GM12891 (cell line): Measurements from ENCODE around the gene ENTPD5.
"Not testable (repeated sequence)": the region's sequence is repeated elsewhere in the genome, so short reads cannot be mapped to it uniquely, and the experiment has no call there.

Experiments
- DNase-seq: peaks from one replicate; pipeline ENCODE4 v3.0.0; 2011; ENCODE audit warnings: low spot score; ENCODE audit not compliant: insufficient read length
- FAIRE-seq: peaks from 2 replicates; lab custom pipeline; 2011; peaks lifted over from hg19 to GRCh38; lab: Jason Lieb, UNC
- PAX5 ChIP-seq: IDR thresholded peaks from 2 replicates; pipeline ENCODE4 v1.6.1; 2011; ENCODE audit warnings: low read length, moderate library complexity, mild to moderate bottlenecking; ENCODE audit not compliant: insufficient read depth, severe bottlenecking
- POLR2A ChIP-seq: IDR thresholded peaks from 2 replicates; pipeline ENCODE4 v1.6.1; 2011; ENCODE audit warnings: low read depth, low read length, control low read depth
- POLR2AphosphoS5 ChIP-seq: IDR thresholded peaks from 2 replicates; pipeline ENCODE4 v1.6.1; 2011; ENCODE audit warnings: low read depth, low read length, control low read depth
- POU2F2 ChIP-seq: IDR thresholded peaks from 2 replicates; pipeline ENCODE4 v1.6.1; 2011; ENCODE audit warnings: low read depth, mild to moderate bottlenecking, control low read depth, low read length, moderate library complexity
- SPI1 ChIP-seq: IDR thresholded peaks from 2 replicates; pipeline ENCODE4 v1.6.1; 2011; ENCODE audit warnings: low read depth, low read length, control low read depth
- TAF1 ChIP-seq: IDR thresholded peaks from 2 replicates; pipeline ENCODE4 v1.6.1; 2011; ENCODE audit warnings: low read depth, low read length, control low read depth

ENTPD5 gene

GRCh38 chr14:73949752-73950734 lies 69.0 kb downstream of the ENTPD5 start, which contains the start of the genes COQ6 and FAM161B:
Gene COQ6 (plus strand): TSS chr14:73950302. CDS start chr14:73950333, 31 bp downstream.
Gene FAM161B (minus strand): TSS chr14:73950094. CDS start chr14:73950026, 68 bp downstream.
- TF ChIP-seq POU2F2, result peak; percentile 27; the same call in 1 of the 2 replicates
- TF ChIP-seq POLR2AphosphoS5, result peak; percentile 93
- TF ChIP-seq PAX5, result no peak
- peak; percentile 95 for TF ChIP-seq POLR2A
- TF ChIP-seq SPI1, result no peak
- TF ChIP-seq TAF1, result peak; percentile 68; the same call in 1 of the 2 replicates
- DNase-seq (peak; percentile 84), FAIRE-seq (peak; percentile 98)

- FAIRE-seq, result no peak
Observed at GRCh38 chr14:73945159-73945670, 73.9 kb downstream of the ENTPD5 start.

GRCh38 chr14:73944432-73945158 lies 74.5 kb downstream of the ENTPD5 start:
- TF ChIP-seq TAF1 (no peak), POU2F2 (no peak), PAX5 (no peak), POLR2AphosphoS5 (no peak), POLR2A (no peak), SPI1 (no peak)
- DNase-seq, result no peak

More at GRCh38 chr14:73945159-73945670, 73.9 kb downstream of the ENTPD5 start:
- no peak for TF ChIP-seq POU2F2
- no peak for TF ChIP-seq POLR2A
- no peak for TF ChIP-seq POLR2AphosphoS5
- no peak for TF ChIP-seq PAX5
- no peak for TF ChIP-seq TAF1
- no peak for TF ChIP-seq SPI1
- no peak for DNase-seq

GRCh38 chr14:73943083-73943482 lies 76.0 kb downstream of the ENTPD5 start:
- DNase-seq (no peak), FAIRE-seq (no peak)
- TF ChIP-seq SPI1, result no peak
- TF ChIP-seq PAX5, result no peak
- no peak for TF ChIP-seq TAF1
- TF ChIP-seq POLR2A, result no peak
- TF ChIP-seq POLR2AphosphoS5, result no peak
- TF ChIP-seq POU2F2, result no peak

More at GRCh38 chr14:73944432-73945158, 74.5 kb downstream of the ENTPD5 start:
- no peak for FAIRE-seq

- FAIRE-seq (no peak), DNase-seq (no peak)
- no peak for TF ChIP-seq SPI1
- no peak for TF ChIP-seq POLR2A
- no peak for TF ChIP-seq POLR2AphosphoS5
- TF ChIP-seq POU2F2, result no peak
- TF ChIP-seq PAX5, result no peak
- no peak for TF ChIP-seq TAF1
Observed at GRCh38 chr14:73942180-73942579, 76.9 kb downstream of the ENTPD5 start.

- DNase-seq (no peak), FAIRE-seq (no peak)
- TF ChIP-seq POLR2A (no peak), PAX5 (no peak), TAF1 (no peak)
Observed at GRCh38 chr14:73937012-73937411, 82.1 kb downstream of the ENTPD5 start.

GRCh38 chr14:73936548-73936947 lies 82.5 kb downstream of the ENTPD5 start:
- TF ChIP-seq TAF1, result no peak
- DNase-seq (no peak), FAIRE-seq (no peak)

- DNase-seq (no peak), FAIRE-seq (no peak)
- TF ChIP-seq PAX5, result no peak
Observed at GRCh38 chr14:73935666-73936065, 83.4 kb downstream of the ENTPD5 start.

- no peak for FAIRE-seq
- no peak for TF ChIP-seq POLR2AphosphoS5
- no peak for TF ChIP-seq POLR2A
- TF ChIP-seq PAX5, result no peak
- TF ChIP-seq POU2F2, result no peak
- TF ChIP-seq SPI1, result no peak
- no peak for TF ChIP-seq TAF1
Observed at GRCh38 chr14:73924337-73924736, 94.8 kb downstream of the ENTPD5 start.

GRCh38 chr14:73919457-73919856 lies 99.6 kb downstream of the ENTPD5 start:
- not testable (repeated sequence) for FAIRE-seq, DNase-seq

More at GRCh38 chr14:73924337-73924736, 94.8 kb downstream of the ENTPD5 start:
- no peak for DNase-seq
